NK-92 (cell line): ENCODE results near the gene F10.

Experiments
- DNase-seq: peaks from one replicate; lab custom pipeline; 2025; ENCODE audit not compliant: unreplicated experiment; lab: John Stamatoyannopoulos, UW

Gene F10

GRCh38 chr13:113115363-113116205 lies 7.0 kb upstream of the F10 start:
- DNase-seq, result no peak

GRCh38 chr13:113116206-113116800 lies 6.3 kb upstream of the F10 start:
- no peak for DNase-seq

GRCh38 chr13:113116871-113117271 lies 5.7 kb upstream of the F10 start:
- DNase-seq, result no peak

GRCh38 chr13:113117335-113117872 lies 5.2 kb upstream of the F10 start:
- DNase-seq, result no peak

GRCh38 chr13:113117911-113118260 lies 4.7 kb upstream of the F10 start:
- no peak for DNase-seq

- no peak for DNase-seq
Observed at GRCh38 chr13:113118261-113119021, 4.2 kb upstream of the F10 start.

GRCh38 chr13:113119166-113119821 lies 3.3 kb upstream of the F10 start:
- no peak for DNase-seq

- no peak for DNase-seq
Observed at GRCh38 chr13:113119822-113120189, 2.8 kb upstream of the F10 start.

- DNase-seq, result no peak
Observed at GRCh38 chr13:113120300-113121182, 2.1 kb upstream of the F10 start.

- no peak for DNase-seq
Observed at GRCh38 chr13:113121183-113121927, 1.2 kb upstream of the F10 start.

- no peak for DNase-seq
Observed at GRCh38 chr13:113121928-113122471, 599 bp upstream of the F10 start.

- DNase-seq, result no peak
Observed at GRCh38 chr13:113123226-113124201, 915 bp downstream of the F10 start.

- DNase-seq, result no peak
Observed at GRCh38 chr13:113124211-113124970, 1.8 kb downstream of the F10 start.

- DNase-seq, result no peak
Observed at GRCh38 chr13:113125506-113126264, 3.1 kb downstream of the F10 start.

- no peak for DNase-seq
Observed at GRCh38 chr13:113126265-113127150, 3.9 kb downstream of the F10 start.

- DNase-seq, result no peak
Observed at GRCh38 chr13:113129480-113129879, 6.9 kb downstream of the F10 start.
